IMR-90 (cell line): Measurements from ENCODE around the gene KDM5B. TPM values are rescaled to one million over a fixed set of nuclear protein-coding genes. Genes with fewer than 3 reads are reported as not detected.
A peak's percentile ranks its signal among the peaks of the same experiment; 100 is the strongest.

Experiments
- ATAC-seq: fragments of 200-7000 bp; cut with Tn5 transposase; 2 replicates; pipeline ENCODE4 v1.9.1; 2020; ENCODE audit warnings: low read depth, mild to moderate bottlenecking, moderate library complexity
- BruUV-seq: library from RNA; stranded (reverse); fragments of 400-500 nt; replicated peaks from 2 replicates; lab custom pipeline; 2021; lab: Mats Ljungman, UMichigan
- CTCF ChIA-PET: fragments of 300-600 bp; formaldehyde crosslinking; extraction: SDS; loops from one replicate; lab custom pipeline; 2021; ENCODE audit warnings: antibody characterized with exemption; lab: Yijun Ruan, JAX
- POLR2A ChIA-PET: fragments of 300-600 bp; sonication (Branson Sonifier 250); formaldehyde crosslinking; loops from one replicate; lab custom pipeline; 2022; ENCODE audit warnings: antibody characterized with exemption; ENCODE audit not compliant: unreplicated experiment; lab: Charles Lee
- DNase-seq: peaks from one replicate; pipeline ENCODE4 v3.0.0; 2013
- H2AFZ ChIP-seq: replicated peaks from 2 replicates; pipeline ENCODE3; 2013; ENCODE audit warnings: low read length, mild to moderate bottlenecking; ENCODE audit not compliant: poor library complexity
- H2AK5ac ChIP-seq: 2 replicates; pipeline ENCODE4 v1.6.1; 2013; ENCODE audit warnings: low read depth, low read length, inconsistent platforms
- H2AK9ac ChIP-seq: replicated peaks from 2 replicates; pipeline ENCODE3; 2013; ENCODE audit warnings: mild to moderate bottlenecking, low read depth, low read length, moderate library complexity; ENCODE audit not compliant: poor library complexity
- H2BK120ac ChIP-seq: 2 replicates; pipeline ENCODE4 v1.6.1; 2013; ENCODE audit warnings: low read depth, low read length, inconsistent platforms
- H2BK15ac ChIP-seq: 3 replicates; pipeline ENCODE4 v1.6.1; 2013; ENCODE audit warnings: low read depth, low read length, inconsistent platforms
- H2BK20ac ChIP-seq: 2 replicates; pipeline ENCODE4 v1.6.1; 2013; ENCODE audit warnings: low read depth, mild to moderate bottlenecking, inconsistent platforms, low read length, moderate library complexity
- H2BK5ac ChIP-seq: 2 replicates; pipeline ENCODE4 v1.6.1; 2013; ENCODE audit warnings: mild to moderate bottlenecking, low read depth, low read length, inconsistent platforms; ENCODE audit not compliant: poor library complexity, severe bottlenecking
- H3K14ac ChIP-seq: replicated peaks from 2 replicates; pipeline ENCODE4 v1.6.1; 2013; ENCODE audit warnings: low read depth, low read length, inconsistent platforms
- H3K18ac ChIP-seq: 2 replicates; pipeline ENCODE4 v1.6.1; 2013; ENCODE audit warnings: low read depth, low read length, control low read depth
- H3K23ac ChIP-seq: 2 replicates; pipeline ENCODE4 v1.6.1; 2013; ENCODE audit warnings: low read depth, low read length, inconsistent platforms
- H3K27ac ChIP-seq: 2 replicates; pipeline ENCODE4 v1.5.1; 2013; ENCODE audit warnings: mild to moderate bottlenecking, control low read depth, low read length; ENCODE audit not compliant: insufficient read depth
- H3K27me3 ChIP-seq: 2 replicates; pipeline ENCODE4 v1.6.1; 2013; ENCODE audit warnings: low read length; ENCODE audit not compliant: control insufficient read depth, insufficient read depth
- H3K36me3 ChIP-seq: 2 replicates; pipeline ENCODE4 v1.6.1; 2013; ENCODE audit warnings: low read length, mixed read lengths; ENCODE audit not compliant: control insufficient read depth, insufficient read depth
- H3K4ac ChIP-seq: 2 replicates; pipeline ENCODE4 v1.6.1; 2013; ENCODE audit warnings: low read depth, low read length, inconsistent platforms
- H3K4me1 ChIP-seq: 2 replicates; pipeline ENCODE4 v1.6.1; 2013; ENCODE audit warnings: low read length, mixed read lengths; ENCODE audit not compliant: control insufficient read depth, insufficient read depth
- H3K4me2 ChIP-seq: 2 replicates; pipeline ENCODE4 v1.6.1; 2013; ENCODE audit warnings: low read depth, mild to moderate bottlenecking, control low read depth, low read length, moderate library complexity
- H3K4me3 ChIP-seq: 2 replicates; pipeline ENCODE4 v1.5.1; 2013; ENCODE audit warnings: low read depth, mild to moderate bottlenecking, control low read depth, low read length, moderate library complexity; ENCODE audit not compliant: insufficient read depth
- H3K56ac ChIP-seq: 2 replicates; pipeline ENCODE4 v1.6.1; 2013; ENCODE audit warnings: low read length, inconsistent platforms; ENCODE audit not compliant: insufficient read depth; ENCODE audit errors: extremely low read depth
- H3K79me1 ChIP-seq, 2 experiments: 2 replicates each; pipeline ENCODE4 v1.6.1; 2013; ENCODE audit warnings: low read length in 2 of 2, inconsistent platforms in 1 of 2, low read depth in 1 of 2
- H3K9ac ChIP-seq: 2 replicates; pipeline ENCODE4 v1.6.1; 2013; ENCODE audit warnings: low read depth, low read length, control low read depth
- H3K9me1 ChIP-seq: 2 replicates; pipeline ENCODE4 v1.6.1; 2013; ENCODE audit warnings: low read length, inconsistent platforms; ENCODE audit not compliant: insufficient read depth
- H3K9me3 ChIP-seq: 2 replicates; pipeline ENCODE4 v1.6.1; 2013; ENCODE audit warnings: low read length; ENCODE audit not compliant: control insufficient read depth, insufficient read depth
- H4K20me1 ChIP-seq: 2 replicates; pipeline ENCODE4 v1.6.1; 2013; ENCODE audit warnings: low read length, inconsistent platforms; ENCODE audit not compliant: insufficient read depth
- H4K5ac ChIP-seq: 2 replicates; pipeline ENCODE4 v1.6.1; 2013; ENCODE audit warnings: mild to moderate bottlenecking, low read depth, low read length, control low read depth
- H4K8ac ChIP-seq, 2 experiments: 2 replicates each; pipeline ENCODE4 v1.6.1; 2013; ENCODE audit warnings: low read depth in 2 of 2, low read length in 2 of 2, control low read depth in 1 of 2, inconsistent platforms in 1 of 2
- H4K91ac ChIP-seq: 2 replicates; pipeline ENCODE4 v1.6.1; 2013; ENCODE audit warnings: low read depth, low read length, inconsistent platforms; ENCODE audit not compliant: insufficient read depth
- CTCF ChIP-seq: conservative IDR thresholded peaks from 2 replicates; pipeline ENCODE4 v1.5.1; 2012; ENCODE audit warnings: mild to moderate bottlenecking, low read depth, low read length, improper control_type of control experiment
- MAFK ChIP-seq: IDR thresholded peaks from 2 replicates; pipeline ENCODE4 v1.6.1; 2012; ENCODE audit warnings: low read depth, low read length, improper control_type of control experiment
- USF2 ChIP-seq: fragments of 150-350 bp; IDR thresholded peaks from 2 replicates; pipeline ENCODE4 v1.6.1; 2017; ENCODE audit warnings: mild to moderate bottlenecking, antibody characterized with exemption, low read length, low read depth
- WGBS, 2 experiments: methylation state at CpG; one replicate each; pipeline versions ENCODE4 v1.1.5 to v1.1.7; 2013; ENCODE audit warnings: missing lambda C conversion rate in 2 of 2; ENCODE audit not compliant: insufficient read length in 1 of 2; ENCODE audit errors: extremely low coverage in 2 of 2; 5-methylcytosine and 5-hydroxymethylcytosine counted together
- dilution Hi-C: fragments of 300-500 bp; cut with HindIII; formaldehyde crosslinking; loops from one replicate; pipeline ENCODE4 v1.14.3; 2018; ENCODE audit warnings: low sequenced_read_pairs; ENCODE audit not compliant: unreplicated experiment
- in situ Hi-C: fragments of 300-500 bp; cut with MboI; formaldehyde crosslinking; loops from 3 replicates; pipeline ENCODE4 v1.14.3; 2019; ENCODE audit warnings: low sequenced_read_pairs, inconsistent platforms, mixed read lengths
- intact Hi-C: fragments of 100-400 bp; cut with micrococcal nuclease; formaldehyde crosslinking; loops from 2 replicates; pipeline ENCODE4 v1.10.0; 2022
- polyA plus RNA-seq, 3 experiments: library from polyadenylated mRNA; depleted of rRNA; stranded (reverse); fragments of >200 nt; gene quantifications; 2 replicates each; pipeline ENCODE4 v1.2.3, GENCODE V29; 2012; ENCODE audit warnings: low replicate concordance in 1 of 3
- total RNA-seq: library from RNA; depleted of rRNA; stranded (reverse); fragments of >200 nt; gene quantifications from 2 replicates; pipeline ENCODE4 v1.2.3, GENCODE V29; 2012

The KDM5B gene
- total and polyA plus RNA-seq, 2 of the 4 experiments (the other 2 are of a cell fraction): 28.8 to 82.1 TPM

- ChIA-PET POLR2A (no interaction called here), CTCF (no interaction called here)
- Histone ChIP-seq H3K9me3 (no peaks in the 10 kb centered on the region), H2BK120ac (no peak overlapping the region), H3K56ac (no peak overlapping the region), H3K4me2 (no peak overlapping the region), H3K27ac (no peak overlapping the region), H3K9ac (no peak overlapping the region), H3K9me1 (no peaks in the 10 kb centered on the region), H4K8ac (peak overlapping the region in 1 of 2 experiments; percentile 21; a peak in 1 of 4 replicates), H3K4me1 (no peaks in the 10 kb centered on the region), H2BK20ac (no peak overlapping the region), H3K23ac (no peak overlapping the region), H2AK5ac (no peak overlapping the region), H3K14ac (no peak overlapping the region), H3K79me1 (no peaks in the 10 kb centered on the region), H3K4me3 (no peak overlapping the region), H3K27me3 (peaks cover 16% of the 10 kb centered on the region), H3K18ac (no peak overlapping the region), H4K20me1 (no peaks in the 10 kb centered on the region), H3K36me3 (no peaks in the 10 kb centered on the region), H2AK9ac (no peak overlapping the region), H2BK15ac (no peak overlapping the region), H4K5ac (no peak overlapping the region), H2AFZ (peak overlapping the region; percentile 41), H3K4ac (no peak overlapping the region), H2BK5ac (no peak overlapping the region), H4K91ac (no peak overlapping the region)
- intact Hi-C loops (no loop called here), dilution Hi-C loops (no loop called here), in situ Hi-C loops (no loop called here)
- no peak for ATAC-seq
- BruUV-seq: no TSS peak
- no peak for TF ChIP-seq MAFK
- TF ChIP-seq USF2: 0 out of 2 replicates have a peak, but pooled peaks have one; percentile 11
- no peak for TF ChIP-seq CTCF
- peak; percentile 15 for DNase-seq
- WGBS, 2 experiments: no CpG with 5 or more reads among the region's 6 CpGs
Observed at GRCh38 chr1:202844935-202845334, 36.7 kb upstream of the KDM5B start.
